NCI-H2227 (cell line): ENCODE data around the gene FOXJ2.
"Not testable (repeated sequence)": the region's sequence is repeated elsewhere in the genome, so short reads cannot be mapped to it uniquely, and the experiment has no call there.

Experiments used
- DNase-seq: peaks from one replicate; lab custom pipeline; 2025; ENCODE audit not compliant: unreplicated experiment; lab: John Stamatoyannopoulos, UW

FOXJ2 gene

GRCh38 chr12:8028267-8028666 is 4.2 kb upstream of the FOXJ2 start:
- DNase-seq, result no peak

- no peak for DNase-seq
These were observed 2.3 kb upstream of the FOXJ2 start for GRCh38 chr12:8030189-8030588.

DNA sequence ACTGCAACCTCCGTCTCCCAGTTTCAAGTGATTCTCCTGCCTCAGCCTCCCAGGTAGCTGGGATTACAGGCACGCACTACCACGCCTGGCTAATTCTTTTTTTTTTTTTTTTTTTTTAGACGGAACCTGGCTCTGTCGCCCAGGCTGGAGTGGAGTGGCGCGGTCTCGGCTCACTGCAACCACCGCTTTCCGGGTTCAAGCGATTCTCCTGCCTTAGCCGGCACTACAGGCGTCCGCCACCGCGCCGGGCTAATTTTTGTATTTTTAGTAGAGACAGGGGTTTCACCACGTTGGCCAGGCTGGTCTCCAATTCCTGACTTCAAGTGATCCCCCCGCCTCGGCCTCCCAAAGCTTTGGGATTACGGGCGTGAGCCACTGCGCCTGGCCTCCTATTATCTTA is 1.5 kb upstream of the FOXJ2 start:
- not testable (repeated sequence) for DNase-seq

DNA sequence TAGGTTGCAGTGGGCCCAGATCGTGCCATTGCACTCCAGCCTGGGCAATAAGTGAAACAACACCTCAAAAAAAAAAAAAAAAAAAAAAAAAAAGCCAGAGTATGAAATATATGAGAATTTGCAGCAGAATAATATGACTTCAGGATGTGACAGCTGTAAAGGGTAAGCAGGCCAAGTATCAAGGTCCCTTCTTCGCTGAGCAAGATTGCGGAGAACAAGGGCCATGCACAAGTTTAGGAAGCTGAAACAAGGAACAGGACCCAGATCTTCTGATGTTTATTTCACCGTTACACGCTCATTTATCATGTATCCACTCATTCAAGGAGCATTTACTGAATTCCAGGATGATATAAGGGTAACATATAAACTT is 659 bp upstream of the FOXJ2 start:
- no peak for DNase-seq

DNA sequence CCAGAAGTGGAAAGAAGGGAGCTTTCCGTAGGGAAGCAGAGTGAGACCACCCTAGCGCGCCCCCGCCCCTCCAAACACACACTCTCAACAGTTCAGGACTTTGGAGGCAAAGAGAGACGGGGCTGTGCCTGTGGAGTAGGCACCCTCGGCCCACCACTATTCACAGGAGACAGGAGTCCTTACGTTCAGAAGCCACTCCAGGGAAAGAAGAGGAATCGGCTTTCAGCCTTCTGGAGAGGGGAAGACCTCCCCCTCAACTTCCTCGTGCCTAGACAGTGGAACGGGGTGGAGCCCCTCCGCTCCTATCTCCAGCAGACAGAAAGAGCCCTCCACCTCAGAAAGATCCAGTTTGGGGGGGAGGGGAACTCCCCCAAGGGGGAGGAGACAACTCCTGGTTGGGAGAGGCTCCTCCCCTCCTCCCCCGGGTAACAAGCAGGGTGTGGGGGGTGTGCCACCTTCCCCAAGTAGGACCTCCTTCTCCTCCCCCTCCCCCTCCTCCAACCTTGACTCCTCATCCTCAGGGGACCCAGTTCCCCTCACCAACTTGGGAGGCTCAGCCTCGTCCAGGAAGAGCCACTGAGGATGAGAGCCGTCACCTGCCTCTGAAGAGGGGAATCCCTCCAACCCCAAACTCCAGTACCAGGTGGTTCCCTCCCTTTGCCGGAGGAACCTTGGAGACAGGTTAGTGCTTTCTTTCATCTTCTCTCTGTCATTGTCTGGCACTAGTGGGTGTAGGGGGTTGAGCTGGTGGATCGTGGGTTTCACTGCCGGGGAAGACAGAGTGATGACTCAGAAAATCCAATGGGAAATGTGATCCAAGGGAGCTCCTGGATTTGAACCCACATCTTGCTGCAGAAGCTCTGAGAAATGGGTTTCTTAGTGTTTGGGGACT is 883 bp downstream of the FOXJ2 start:
- DNase-seq, result peak; percentile 54

DNA sequence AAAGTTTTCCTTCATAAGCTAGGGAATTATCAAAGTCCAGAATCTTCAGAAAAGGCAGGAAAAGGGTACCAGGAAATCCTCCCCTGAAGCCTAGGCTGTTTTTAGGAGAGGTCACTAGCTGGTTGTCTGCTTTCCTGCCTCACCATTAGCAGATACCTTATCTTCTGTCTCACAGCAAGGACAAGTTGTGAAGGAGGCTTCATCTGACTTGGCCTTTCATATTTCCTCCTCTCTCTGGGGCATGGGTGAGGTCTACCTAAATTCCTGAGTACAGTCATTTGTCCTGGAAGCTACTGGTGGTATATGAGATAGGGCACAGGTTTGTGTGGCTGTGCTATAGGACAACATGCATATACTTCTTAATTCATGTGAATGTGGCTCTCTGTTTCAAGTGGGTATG is 2.3 kb downstream of the FOXJ2 start:
- no peak for DNase-seq

DNA sequence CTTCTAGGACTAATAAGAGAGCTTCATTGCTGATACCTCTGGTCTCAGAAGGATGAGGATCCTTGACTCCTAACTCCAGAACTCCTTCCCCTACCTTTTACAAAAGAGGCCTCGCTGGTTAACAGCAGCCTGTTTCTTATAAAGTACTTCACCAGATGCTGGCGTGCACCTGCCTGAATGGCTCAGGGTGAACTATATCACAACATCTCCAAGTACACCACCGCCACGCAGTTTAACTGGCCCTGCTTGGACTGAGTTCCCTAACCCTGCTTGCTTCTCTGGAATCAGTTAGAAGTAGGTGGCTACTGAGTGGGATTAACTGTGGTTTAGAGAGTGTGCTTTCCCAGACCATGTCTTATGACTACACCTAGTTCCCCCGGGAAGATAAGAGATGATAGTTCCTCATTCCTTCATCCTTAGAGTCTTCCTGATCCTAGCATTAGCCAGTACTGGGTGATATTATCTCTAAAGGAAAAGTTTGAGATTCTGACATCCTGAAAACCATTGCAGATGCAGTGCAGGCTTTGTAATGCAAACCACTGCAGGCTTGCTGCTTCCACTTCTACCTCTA is 3.0 kb downstream of the FOXJ2 start:
- no peak for DNase-seq

DNA sequence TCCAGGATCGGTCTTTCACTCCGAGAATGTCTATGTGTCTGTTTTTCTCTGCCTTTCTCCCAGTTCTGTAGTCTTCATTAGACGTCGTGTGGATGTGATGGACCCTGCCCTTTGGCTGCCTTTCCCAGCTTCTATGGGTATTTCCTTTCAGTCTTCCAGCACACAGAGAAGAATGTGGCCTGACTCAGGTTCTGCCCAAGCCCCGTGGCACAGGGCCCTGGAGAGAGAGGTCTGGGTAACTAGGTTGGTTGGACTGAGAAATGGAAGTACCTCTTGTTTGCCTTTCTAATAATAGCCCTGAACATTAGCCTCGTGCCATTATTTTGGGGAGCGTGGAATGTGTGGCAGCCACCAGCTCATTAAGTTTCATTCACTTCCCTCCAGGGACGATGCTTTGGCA is 3.8 kb downstream of the FOXJ2 start:
- no peak for DNase-seq

DNA sequence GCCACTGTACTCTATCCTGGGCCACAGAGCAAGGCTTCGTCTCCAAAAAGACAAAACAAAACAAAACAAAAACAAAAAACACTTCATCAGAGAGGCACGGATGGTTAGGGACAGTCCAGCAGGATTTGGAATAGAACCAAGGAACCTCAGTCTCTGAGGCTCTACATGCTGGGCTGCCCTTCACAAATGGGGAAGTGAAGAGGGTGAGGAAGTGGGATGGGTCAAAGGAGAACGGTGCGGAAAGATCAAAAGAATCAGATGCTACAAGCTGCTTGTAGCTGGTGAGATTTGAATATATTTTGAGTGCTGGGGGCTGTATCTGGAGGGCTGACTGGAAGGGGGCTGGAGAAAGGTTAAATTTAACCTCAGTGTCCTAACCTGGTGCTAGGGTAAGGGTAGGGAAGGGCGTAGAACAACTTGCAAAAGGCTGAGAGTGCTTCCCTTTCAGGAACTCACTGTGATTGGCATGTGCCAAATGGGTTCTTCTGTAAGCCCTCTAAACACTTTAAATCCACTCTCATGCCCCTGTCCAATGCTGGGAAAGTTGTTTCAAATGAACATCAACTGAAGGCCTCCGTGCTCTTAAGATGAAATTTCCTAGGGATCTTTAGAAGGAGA is 4.6 kb downstream of the FOXJ2 start:
- DNase-seq, result no peak

DNA sequence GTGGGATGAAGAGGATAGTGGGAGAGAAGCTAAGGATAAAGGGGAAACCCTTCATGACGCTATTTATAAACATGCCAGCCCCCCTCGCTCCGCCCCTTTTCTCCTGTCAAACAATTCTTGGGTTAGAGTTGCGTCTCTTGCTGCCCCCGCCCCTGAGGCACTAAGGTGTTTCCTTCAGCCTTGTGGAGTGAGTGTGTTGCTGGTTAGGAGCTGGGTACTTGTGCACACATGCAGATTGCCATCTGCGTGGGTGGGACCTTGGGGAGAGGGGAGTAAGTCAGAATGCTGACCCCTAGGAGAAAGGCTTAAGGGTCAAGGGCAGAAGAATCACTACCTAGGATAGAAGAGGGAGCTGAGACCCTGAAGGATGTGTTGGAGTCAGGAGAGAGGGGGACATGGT is 5.4 kb downstream of the FOXJ2 start:
- DNase-seq, result no peak

GRCh38 chr12:8038659-8039114 is 6.2 kb downstream of the FOXJ2 start:
- DNase-seq, result peak; percentile 82

DNA sequence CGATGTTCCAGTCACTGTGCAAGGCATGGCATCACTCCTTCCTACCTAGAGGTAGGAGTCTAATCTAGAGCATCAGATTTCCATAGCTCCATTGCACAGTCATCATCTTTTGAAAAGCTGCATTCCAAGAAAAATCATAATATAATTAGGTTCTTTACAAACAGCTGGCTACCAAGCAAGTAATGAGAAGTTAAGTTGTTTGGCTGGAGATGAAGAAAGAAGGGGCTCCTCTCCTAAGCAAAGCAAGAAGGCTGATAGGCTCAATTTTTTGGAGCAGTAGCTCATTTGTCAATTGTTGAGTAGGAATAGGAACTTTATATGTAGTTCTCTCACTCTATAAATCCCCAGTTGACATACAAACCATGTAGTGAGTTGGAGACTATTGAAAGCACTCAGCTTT is 8.3 kb downstream of the FOXJ2 start:
- no peak for DNase-seq

DNA sequence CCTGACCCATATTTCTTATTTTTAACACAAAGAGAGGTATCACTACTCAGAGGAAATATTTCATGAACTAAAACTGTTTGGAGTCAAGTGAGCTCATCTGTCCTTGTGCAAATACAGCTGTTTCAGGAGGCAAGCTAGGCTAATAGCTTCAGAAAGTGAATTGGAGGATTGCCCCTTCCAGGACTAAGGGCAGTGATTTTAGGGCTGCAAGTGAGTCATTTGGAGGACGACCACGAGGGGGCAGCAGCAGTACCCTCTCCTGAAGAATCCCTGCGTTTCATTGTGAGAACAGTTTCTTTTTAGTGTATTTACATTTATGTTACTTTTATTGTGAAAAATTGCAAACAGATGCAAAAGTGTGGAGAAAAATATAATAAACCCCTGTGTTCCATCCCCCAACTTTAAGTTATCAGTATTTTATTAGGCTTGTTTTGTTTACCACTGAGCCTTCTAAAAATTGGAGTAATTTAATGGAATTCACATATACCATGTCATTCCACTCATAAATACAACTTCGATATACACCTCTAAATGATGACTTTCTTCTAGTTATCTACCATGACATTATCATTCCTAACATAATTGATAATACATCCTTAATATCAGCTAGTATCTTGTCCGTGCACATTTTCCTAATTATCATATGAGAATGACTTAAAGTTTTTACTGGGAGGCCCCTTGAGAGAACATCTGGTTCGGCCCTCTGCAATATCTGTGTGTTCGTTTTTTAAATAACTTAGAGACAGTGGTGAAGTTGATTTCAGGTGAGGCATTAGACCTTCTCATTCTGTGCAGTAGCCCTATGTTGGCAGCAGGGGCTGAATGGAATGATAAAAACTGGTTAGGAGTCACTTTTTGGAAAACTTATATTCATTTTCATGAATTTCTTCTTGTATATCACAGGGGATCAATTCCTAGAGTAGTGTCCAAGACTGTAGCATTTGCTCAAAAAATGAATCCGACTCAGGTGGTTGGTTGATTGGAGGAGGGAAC is 13.7 kb downstream of the FOXJ2 start:
- DNase-seq, result peak; percentile 59

DNA sequence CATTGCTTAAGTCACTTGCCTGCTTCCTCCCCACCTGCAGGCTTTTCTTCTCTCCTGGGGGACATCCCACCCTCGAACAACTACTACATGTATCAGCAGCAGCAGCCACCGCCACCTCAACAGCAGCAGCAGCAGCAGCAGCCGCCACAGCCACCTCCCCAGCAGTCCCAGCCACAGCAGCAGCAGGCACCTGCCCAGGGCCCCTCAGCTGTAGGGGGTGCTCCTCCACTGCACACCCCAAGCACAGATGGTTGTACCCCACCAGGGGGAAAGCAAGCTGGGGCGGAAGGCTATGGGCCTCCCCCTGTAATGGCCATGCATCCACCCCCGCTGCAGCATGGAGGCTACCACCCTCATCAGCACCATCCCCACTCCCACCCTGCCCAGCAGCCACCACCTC is 15.3 kb downstream of the FOXJ2 start:
- DNase-seq, result no peak

DNA sequence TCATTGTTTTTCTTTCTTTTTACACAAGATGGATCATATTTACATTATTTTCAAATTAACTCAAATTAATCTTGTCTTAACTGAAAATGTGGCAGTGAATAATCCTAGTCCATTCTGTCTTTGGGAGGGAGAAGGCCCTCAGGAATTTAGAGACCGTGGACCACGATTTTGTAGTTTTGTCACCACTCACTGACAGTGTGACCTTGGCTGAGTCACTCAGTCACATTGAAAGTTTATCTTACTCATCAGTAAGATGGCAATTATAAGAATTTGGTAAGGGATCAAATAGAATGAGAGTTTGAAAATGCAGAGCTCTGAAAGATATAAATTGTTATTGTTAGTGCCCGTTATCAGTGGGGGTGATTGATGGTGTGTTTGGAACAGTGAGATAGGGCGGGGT is 16.4 kb downstream of the FOXJ2 start:
- no peak for DNase-seq

DNA sequence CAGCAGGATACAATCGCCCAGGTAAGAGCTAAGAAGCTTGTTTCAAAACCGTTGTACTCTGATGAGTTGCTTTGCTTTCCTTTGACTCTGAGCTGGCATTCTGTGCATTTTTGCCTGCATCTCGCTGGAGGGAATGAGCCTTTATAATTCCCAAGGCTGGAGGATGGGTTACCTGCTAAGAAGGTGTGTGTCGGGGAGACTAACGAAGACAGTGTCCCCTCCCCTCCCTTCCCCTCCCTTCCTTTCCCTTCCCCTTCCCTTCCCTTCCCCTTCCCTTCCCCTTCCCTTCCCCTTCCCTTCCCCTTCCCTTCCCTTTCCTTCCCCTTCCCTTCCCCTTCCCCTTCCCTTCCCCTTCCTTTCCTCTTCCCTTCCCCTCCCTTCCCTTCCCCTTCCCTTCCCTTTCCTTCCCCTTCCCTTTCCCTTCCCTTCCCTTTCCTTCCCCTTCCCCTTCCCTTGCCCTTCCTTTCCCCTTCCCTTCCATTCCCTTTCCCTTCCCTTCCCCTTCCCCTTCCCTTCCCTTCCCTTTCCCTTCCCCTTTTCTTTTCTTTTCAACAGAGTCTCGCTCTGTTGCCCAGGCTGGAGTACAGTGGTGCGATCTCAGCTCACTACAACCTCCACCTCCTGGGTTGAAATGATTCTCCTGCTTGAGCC is 18.2 kb downstream of the FOXJ2 start:
- no peak for DNase-seq

- DNase-seq, result no peak
These were observed 20.2 kb downstream of the FOXJ2 start for GRCh38 chr12:8052679-8053078.

- DNase-seq, result no peak
These were observed 22.3 kb downstream of the FOXJ2 start for GRCh38 chr12:8054816-8055215.

DNA sequence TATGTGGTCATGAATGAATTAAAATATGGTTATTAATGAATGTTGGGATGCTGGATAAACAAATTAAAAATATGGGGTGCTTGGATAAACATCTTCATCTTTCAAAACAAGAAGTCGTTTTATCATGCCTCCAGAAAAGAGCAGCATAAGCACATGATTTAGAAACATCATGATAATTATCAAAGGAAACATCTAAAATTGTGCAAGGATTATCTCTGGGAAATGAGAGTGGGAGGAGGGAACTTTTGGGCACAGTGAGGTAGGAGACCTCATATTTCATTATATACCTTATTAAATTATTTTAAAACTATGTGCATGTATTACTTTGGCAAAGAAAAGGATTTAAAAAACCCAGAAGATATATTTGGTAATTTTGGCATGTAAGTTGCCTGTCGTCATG is 24.8 kb downstream of the FOXJ2 start:
- DNase-seq, result no peak

DNA sequence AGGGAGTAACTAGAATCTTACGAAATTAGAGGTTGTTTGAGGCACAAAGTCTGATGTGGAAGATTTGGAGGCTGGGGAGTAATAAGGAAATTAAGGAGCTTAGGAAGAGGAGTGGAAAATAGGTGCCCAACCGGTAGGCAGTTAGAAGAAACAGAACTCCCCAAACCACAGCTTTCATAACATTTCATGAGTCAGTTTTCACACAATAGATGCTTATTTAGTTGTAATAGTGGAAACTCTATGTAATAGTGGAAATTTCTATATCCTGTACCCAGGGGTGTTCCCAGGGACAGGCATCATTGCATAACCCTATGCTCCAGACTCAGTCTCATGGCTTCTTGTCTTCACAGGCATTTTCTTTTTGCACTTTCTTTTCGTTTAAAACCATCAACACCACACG is 25.3 kb downstream of the FOXJ2 start:
- no peak for DNase-seq

GRCh38 chr12:8058506-8058905 is 26.0 kb downstream of the FOXJ2 start:
- DNase-seq, result no peak
